HUDEP-2 (cell line): ENCODE results near the gene KCNK13.
"Not testable (repeated sequence)": the region's sequence is repeated elsewhere in the genome, so short reads cannot be mapped to it uniquely, and the experiment has no call there.

Experiments
- DNase-seq, 76 experiments: peaks; one replicate each; lab custom pipeline; 2025; ENCODE audit not compliant: unreplicated experiment in 76 of 76; lab: John Stamatoyannopoulos, UW

KCNK13 gene

GRCh38 chr14:90061685-90062126, at the start of gene KCNK13:
TSS of gene KCNK13 (plus strand) at chr14:90061994. CDS start at chr14:90062206, 212 bp downstream.
- peak in 1 of 76 experiments; percentile 11 for DNase-seq

- no peak for DNase-seq
Measured at GRCh38 chr14:90017371-90017770, 44.4 kb upstream of the KCNK13 start.

GRCh38 chr14:90019824-90020523, 41.8 kb upstream of the KCNK13 start:
- DNase-seq = no peak

- DNase-seq = no peak
Measured at GRCh38 chr14:90023176-90023896, 38.5 kb upstream of the KCNK13 start.

- no peak for DNase-seq
Measured at GRCh38 chr14:90024910-90025309, 36.9 kb upstream of the KCNK13 start.

- not testable (repeated sequence) for DNase-seq
Measured at GRCh38 chr14:90026608-90027007, 35.2 kb upstream of the KCNK13 start.

GRCh38 chr14:90027842-90028241, 34.0 kb upstream of the KCNK13 start:
- DNase-seq = no peak

- DNase-seq = no peak
Measured at GRCh38 chr14:90034156-90034555, 27.6 kb upstream of the KCNK13 start.

- no peak for DNase-seq
Measured at GRCh38 chr14:90034835-90035525, 26.8 kb upstream of the KCNK13 start.

- no peak for DNase-seq
Measured at GRCh38 chr14:90039253-90040010, 22.4 kb upstream of the KCNK13 start.

- DNase-seq = no peak
Measured at GRCh38 chr14:90040411-90040810, 21.4 kb upstream of the KCNK13 start.

- no peak for DNase-seq
Measured at GRCh38 chr14:90042496-90043252, 19.1 kb upstream of the KCNK13 start.

- DNase-seq = no peak
Measured at GRCh38 chr14:90045616-90046015, 16.2 kb upstream of the KCNK13 start.

GRCh38 chr14:90049390-90049789, 12.4 kb upstream of the KCNK13 start:
- no peak for DNase-seq

- no peak for DNase-seq
Measured at GRCh38 chr14:90050271-90050670, 11.5 kb upstream of the KCNK13 start.

- DNase-seq = no peak
Measured at GRCh38 chr14:90053044-90053443, 8.8 kb upstream of the KCNK13 start.

GRCh38 chr14:90054803-90055202, 7.0 kb upstream of the KCNK13 start:
- DNase-seq = no peak

GRCh38 chr14:90056826-90057225, 5.0 kb upstream of the KCNK13 start:
- DNase-seq = no peak

- DNase-seq = no peak
Measured at GRCh38 chr14:90058876-90059458, 2.8 kb upstream of the KCNK13 start.
